Ascending aorta (tissue), 2 donors: ENCODE measurements around the gene WASHC3. TPM values are rescaled to one million over a fixed set of nuclear protein-coding genes. Genes with fewer than 3 reads are reported as not detected.

Source experiments
- DNase-seq, 2 donors: peaks; one replicate each; pipeline ENCODE4 v3.0.0-alpha.2; 2019; ENCODE audit warnings: low spot score in 2 of 2
- H3K27ac ChIP-seq, 2 donors: fragments of 200-600 bp; sonication (generic); one replicate each; pipeline ENCODE4 v1.5.1; 2016 to 2017; ENCODE audit warnings: mild to moderate bottlenecking in 1 of 2
- H3K27me3 ChIP-seq: fragments of 200-600 bp; sonication (generic); one replicate; pipeline ENCODE4 v1.5.1; 2017
- H3K36me3 ChIP-seq, 2 donors: fragments of 200-600 bp; sonication (generic); one replicate each; pipeline ENCODE4 v1.5.1; 2016
- H3K4me1 ChIP-seq, 2 donors: fragments of 200-600 bp; sonication (generic); one replicate each; pipeline ENCODE4 v1.5.1; 2016 to 2017; ENCODE audit warnings: mild to moderate bottlenecking in 1 of 2
- H3K4me3 ChIP-seq, 2 donors: fragments of 200-600 bp; sonication (generic); one replicate each; pipeline ENCODE4 v1.5.1; 2016 to 2017; ENCODE audit warnings: mild to moderate bottlenecking in 1 of 2
- H3K9me3 ChIP-seq, 2 donors: fragments of 200-600 bp; sonication (generic); one replicate each; pipeline ENCODE4 v1.5.1; 2016
- intact Hi-C: fragments of 100-400 bp; cut with DNase I; formaldehyde crosslinking; loops from one replicate; pipeline ENCODE4 v1.15.1; 2023
- total RNA-seq: library from RNA; depleted of rRNA; stranded (reverse); fragments of >200 nt; gene quantifications from one replicate; pipeline ENCODE4 v1.1.0, GENCODE V29; 2016
- TF ChIP-seq, protein P1 (sequence below), 3 experiments: fragments of 200-600 bp in 2 of 3; fragments of 450-650 bp in 1 of 3; sonication (generic) in 2 of 3; IDR thresholded peaks; one replicate each; pipeline ENCODE4 v1.5.1; 2016 to 2019; ENCODE audit warnings: antibody characterized with exemption in 3 of 3, mild to moderate bottlenecking in 1 of 3, moderate library complexity in 1 of 3

WASHC3 gene
- total RNA-seq, 1 donor from 2014 or later = 36.4 TPM

DNA sequence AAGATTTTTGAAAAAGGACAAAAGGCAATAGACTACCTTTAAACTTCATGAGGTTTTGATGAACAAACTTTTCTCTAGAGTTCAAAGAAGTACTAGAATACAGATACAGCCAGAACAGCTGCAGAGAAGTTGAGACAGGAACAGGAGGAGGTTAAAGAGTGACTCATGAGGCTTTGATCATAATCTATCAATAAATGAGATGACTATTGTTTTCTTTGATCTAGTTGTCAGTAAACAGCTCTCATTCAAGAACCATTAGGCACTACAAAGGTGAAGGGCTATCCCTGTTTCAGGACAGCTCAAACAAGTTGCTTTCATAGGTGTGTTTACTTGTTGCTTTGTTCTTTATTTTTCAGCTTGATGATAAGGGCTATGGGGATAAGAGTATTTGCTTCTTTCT lies 2.4 kb downstream of the WASHC3 start:
- intact Hi-C loops = no loop called here
- Histone ChIP-seq H3K4me3 (no peak overlapping the region), H3K4me1 (no peaks in the 10 kb centered on the region), H3K27ac (no peak overlapping the region), H3K36me3 (peaks cover under 1 to 14% of the 10 kb centered on the region in 2 donors), H3K27me3 (no peaks in the 10 kb centered on the region), H3K9me3 (no peaks in the 10 kb centered on the region)
- TF ChIP-seq, protein P1, sequence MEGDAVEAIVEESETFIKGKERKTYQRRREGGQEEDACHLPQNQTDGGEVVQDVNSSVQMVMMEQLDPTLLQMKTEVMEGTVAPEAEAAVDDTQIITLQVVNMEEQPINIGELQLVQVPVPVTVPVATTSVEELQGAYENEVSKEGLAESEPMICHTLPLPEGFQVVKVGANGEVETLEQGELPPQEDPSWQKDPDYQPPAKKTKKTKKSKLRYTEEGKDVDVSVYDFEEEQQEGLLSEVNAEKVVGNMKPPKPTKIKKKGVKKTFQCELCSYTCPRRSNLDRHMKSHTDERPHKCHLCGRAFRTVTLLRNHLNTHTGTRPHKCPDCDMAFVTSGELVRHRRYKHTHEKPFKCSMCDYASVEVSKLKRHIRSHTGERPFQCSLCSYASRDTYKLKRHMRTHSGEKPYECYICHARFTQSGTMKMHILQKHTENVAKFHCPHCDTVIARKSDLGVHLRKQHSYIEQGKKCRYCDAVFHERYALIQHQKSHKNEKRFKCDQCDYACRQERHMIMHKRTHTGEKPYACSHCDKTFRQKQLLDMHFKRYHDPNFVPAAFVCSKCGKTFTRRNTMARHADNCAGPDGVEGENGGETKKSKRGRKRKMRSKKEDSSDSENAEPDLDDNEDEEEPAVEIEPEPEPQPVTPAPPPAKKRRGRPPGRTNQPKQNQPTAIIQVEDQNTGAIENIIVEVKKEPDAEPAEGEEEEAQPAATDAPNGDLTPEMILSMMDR (IDR thresholded peaks at IDR 0.05) = no peak
- DNase-seq = no peak

DNA sequence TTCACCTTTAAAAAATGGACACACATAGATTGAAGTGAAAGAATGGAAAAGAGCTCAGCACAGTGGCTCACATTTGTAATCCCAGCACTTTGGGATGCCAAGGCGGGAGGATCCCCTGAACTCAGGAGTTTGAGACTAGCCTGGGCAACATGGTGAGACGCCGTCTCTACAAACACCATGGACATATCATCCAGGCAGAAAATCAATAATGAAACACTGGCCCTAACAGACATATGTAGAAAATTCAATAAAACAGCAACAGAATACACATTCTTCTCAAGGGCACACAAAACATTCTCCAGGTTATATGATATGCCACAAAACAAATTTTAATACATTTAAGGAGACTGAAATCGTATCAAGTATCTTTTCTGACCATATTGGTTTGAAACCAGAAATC lies 7.4 kb downstream of the WASHC3 start:
- Histone ChIP-seq H3K36me3 (peaks cover 10 to 41% of the 10 kb centered on the region in 2 donors), H3K4me3 (no peak overlapping the region), H3K27ac (no peak overlapping the region), H3K27me3 (no peaks in the 10 kb centered on the region), H3K9me3 (no peaks in the 10 kb centered on the region), H3K4me1 (no peaks in the 10 kb centered on the region)
- intact Hi-C loops = no loop called here
- no peak for DNase-seq
- TF ChIP-seq, protein P1 (IDR thresholded peaks at IDR 0.05) = no peak

DNA sequence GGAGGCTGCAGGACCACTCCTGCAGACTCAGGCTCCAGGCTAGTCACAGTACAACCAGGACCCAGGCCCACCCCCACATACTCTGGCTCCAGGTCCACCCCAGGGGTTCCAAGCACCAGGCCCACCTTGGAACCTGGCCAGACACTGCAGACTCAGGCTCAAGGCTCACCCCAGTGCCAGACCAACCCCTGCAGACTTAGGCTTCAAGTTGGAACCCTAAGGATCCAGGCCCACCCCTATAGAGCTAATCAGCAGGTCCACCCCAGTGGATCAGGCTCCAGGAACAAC lies 8.8 kb downstream of the WASHC3 start:
- TF ChIP-seq, protein P1 (IDR thresholded peaks at IDR 0.05) = no peak
- Histone ChIP-seq H3K36me3 (peaks cover 10 to 53% of the 10 kb centered on the region in 2 donors), H3K27ac (no peak overlapping the region), H3K4me1 (no peaks in the 10 kb centered on the region), H3K27me3 (no peaks in the 10 kb centered on the region), H3K4me3 (no peak overlapping the region), H3K9me3 (no peaks in the 10 kb centered on the region)
- DNase-seq = no peak
- intact Hi-C loops = no loop called here

DNA sequence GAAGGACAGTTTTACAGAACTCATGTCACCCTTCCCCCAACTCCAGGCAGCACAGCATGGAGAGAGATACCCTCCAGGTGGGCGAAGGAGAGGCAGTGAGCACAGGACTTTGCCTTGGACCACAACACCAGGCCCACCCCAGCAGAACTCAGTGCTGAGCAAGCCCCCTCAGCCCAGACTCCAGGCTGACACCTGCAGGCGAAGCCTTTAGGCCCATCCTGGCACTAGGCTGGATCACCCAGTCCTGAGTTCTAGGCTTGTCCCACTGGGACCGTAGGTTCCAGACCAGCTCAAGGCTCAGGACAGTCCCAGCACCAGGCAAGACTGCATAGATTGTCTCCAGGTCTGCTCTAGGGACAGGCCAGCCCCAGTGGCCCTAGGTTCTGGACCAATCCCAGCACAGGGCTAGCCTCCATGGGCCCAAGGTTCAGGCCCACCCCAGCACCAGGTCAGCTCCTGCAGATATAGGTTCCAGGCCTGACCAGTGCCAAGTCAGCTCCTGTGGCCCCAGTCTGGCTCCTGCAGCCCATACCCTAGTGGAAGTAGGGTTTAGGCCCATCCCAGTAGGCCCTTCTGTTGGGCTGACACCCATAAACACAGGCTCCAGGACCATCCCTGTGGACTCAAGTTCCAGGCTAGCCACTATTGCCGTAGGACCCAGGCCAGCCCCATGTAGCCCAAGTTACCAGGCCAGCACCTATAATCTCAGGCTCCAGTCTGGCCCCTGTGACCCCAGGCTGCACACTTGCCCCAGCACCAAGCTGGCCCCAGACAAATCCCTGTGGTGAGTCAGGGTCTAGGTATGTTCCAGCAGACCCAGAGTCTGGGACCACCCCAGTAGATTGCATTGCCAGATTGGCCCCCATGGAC lies 9.4 kb downstream of the WASHC3 start:
- Histone ChIP-seq H3K4me3 (no peak overlapping the region), H3K27ac (no peak overlapping the region), H3K9me3 (no peaks in the 10 kb centered on the region), H3K4me1 (no peaks in the 10 kb centered on the region), H3K36me3 (peaks cover 10 to 55% of the 10 kb centered on the region in 2 donors), H3K27me3 (no peaks in the 10 kb centered on the region)
- intact Hi-C loops = no loop called here
- TF ChIP-seq, protein P1 (IDR thresholded peaks at IDR 0.05) = no peak
- DNase-seq = no peak

DNA sequence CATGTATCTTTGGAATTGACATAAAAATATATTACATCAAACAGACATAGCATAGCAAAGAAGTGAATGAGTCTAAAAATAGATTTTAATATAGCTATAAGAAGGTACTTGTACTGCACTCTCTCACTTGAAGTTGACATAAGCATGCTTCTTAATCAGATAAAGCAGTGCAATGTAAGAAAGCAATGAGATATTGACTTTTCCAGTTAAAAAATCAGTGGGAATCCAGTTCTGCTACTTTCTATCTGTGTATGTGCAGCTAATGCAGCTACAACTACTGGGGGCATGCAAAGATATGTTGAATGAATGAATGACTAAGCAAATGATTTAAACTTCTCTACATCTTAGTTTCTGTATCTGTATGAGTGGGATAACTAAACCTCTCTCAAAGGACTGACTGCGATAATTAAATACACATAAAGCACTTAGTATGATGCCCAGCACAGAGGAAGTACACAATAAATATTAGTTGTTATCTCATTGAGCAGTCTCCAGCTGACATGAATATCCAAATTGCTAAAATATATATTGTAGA lies 10.3 kb downstream of the WASHC3 start:
- no peaks in the 10 kb centered on the region for H3K9me3 ChIP-seq
- no peaks in the 10 kb centered on the region for H3K4me1 ChIP-seq
- H3K4me3 ChIP-seq = no peak overlapping the region
- no peak for DNase-seq
- H3K36me3 ChIP-seq = peaks cover 14 to 51% of the 10 kb centered on the region in 2 donors
- intact Hi-C loops = no loop called here
- H3K27ac ChIP-seq = no peak overlapping the region
- no peaks in the 10 kb centered on the region for H3K27me3 ChIP-seq
- TF ChIP-seq, protein P1 (IDR thresholded peaks at IDR 0.05) = no peak
